ENCODE results near the gene TOB2.

- TF ChIP-seq CTCF (IDR thresholded peaks at IDR 0.05; ENCODE audit: low read length) = no peak
- no peak for TF ChIP-seq EZH2 (optimal IDR thresholded peaks at IDR 0.05; ENCODE audit: low read depth, low read length)
- no peak for TF ChIP-seq EZH2phosphoT487 (IDR thresholded peaks at IDR 0.05; ENCODE audit: low read length)
Observed at GRCh38 chr22:41458161-41458728, 11.6 kb upstream of the TOB2 start.
